Mucosa of stomach (tissue), 1 donor: ENCODE data around the gene SUGCT.

Source experiments
- H3K27me3 ChIP-seq: one replicate; pipeline ENCODE4 v1.7.0; 2013; ENCODE audit warnings: mild to moderate bottlenecking, low read length; ENCODE audit not compliant: control insufficient read depth, insufficient read depth
- H3K36me3 ChIP-seq: one replicate; pipeline ENCODE4 v1.7.0; 2013; ENCODE audit warnings: low read length; ENCODE audit not compliant: control insufficient read depth, insufficient read depth
- H3K4me1 ChIP-seq: one replicate; pipeline ENCODE4 v1.7.0; 2013; ENCODE audit warnings: mild to moderate bottlenecking, low read length; ENCODE audit not compliant: control insufficient read depth, insufficient read depth
- H3K4me3 ChIP-seq: one replicate; pipeline ENCODE4 v1.7.0; 2013; ENCODE audit warnings: low read length
- H3K9ac ChIP-seq: one replicate; pipeline ENCODE4 v1.7.0; 2013; ENCODE audit warnings: mild to moderate bottlenecking, low read length, moderate library complexity
- H3K9me3 ChIP-seq: one replicate; pipeline ENCODE4 v1.7.0; 2013; ENCODE audit warnings: mild to moderate bottlenecking, low read length, moderate library complexity; ENCODE audit not compliant: control insufficient read depth
- donor health status: Pancreatic carcinoma.

Gene SUGCT

DNA sequence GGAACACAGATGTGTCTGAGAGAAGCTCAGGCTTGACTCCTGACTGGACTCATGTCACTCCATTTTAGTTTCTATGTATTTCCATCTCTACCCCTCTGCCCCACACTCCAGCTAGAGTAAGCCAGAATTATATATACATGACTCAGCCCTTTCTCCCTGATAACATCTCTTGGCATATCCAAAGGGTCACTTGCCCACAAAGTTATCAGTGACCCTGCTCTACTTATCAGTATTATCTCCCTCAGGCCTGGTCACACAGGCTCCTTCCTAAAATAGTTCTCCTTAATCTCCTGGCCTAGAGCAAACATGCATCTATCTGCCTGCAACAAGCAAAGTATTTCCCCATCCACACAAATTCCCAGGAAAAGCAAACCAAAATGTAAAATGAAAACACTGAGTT, 598.3 kb downstream of the SUGCT start:
- Histone ChIP-seq H3K9me3 (no peaks in the 10 kb centered on the region), H3K9ac (no peak overlapping the region), H3K36me3 (no peaks in the 10 kb centered on the region), H3K4me1 (no peaks in the 10 kb centered on the region), H3K4me3 (no peak overlapping the region), H3K27me3 (no peaks in the 10 kb centered on the region)

DNA sequence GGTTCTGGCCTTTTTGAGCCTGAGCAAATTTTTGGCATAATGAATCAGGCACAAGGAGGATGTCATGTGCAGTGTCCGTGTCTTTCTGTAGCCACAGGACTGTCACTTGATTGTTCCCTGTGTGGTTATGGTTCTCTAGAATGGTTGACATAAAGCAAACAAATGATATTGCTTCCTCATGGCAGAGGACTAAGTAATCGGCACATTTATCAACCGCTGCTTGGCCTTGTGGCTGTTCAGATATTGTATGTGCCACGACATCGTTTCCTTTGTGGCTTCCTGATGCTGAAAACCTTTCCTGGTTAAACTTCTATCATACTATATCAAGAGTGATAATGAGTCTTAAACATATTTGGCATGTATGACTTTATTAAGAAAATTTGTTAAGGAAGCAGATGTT, 598.8 kb downstream of the SUGCT start:
- Histone ChIP-seq H3K9ac (no peak overlapping the region), H3K9me3 (no peaks in the 10 kb centered on the region), H3K4me1 (no peaks in the 10 kb centered on the region), H3K27me3 (no peaks in the 10 kb centered on the region), H3K36me3 (no peaks in the 10 kb centered on the region), H3K4me3 (no peak overlapping the region)

DNA sequence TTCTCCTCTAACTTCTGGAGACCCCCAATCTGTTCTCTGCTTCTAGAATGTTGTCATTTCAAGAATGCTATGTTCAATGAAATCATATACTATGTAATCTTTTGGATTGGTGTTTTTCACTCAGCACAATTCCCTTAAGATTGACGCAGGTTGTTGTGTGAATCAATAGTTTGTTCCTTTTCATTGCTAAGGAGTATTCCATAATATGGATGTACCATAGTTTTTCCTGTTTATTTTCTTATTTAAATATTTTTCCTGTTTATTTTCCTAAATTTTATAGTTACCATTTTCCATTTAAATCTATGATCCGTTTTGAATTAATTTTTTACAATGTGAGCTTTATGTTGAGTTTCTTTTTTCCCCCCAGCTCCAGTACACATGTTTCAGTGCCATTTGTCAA, 604.5 kb downstream of the SUGCT start:
- Histone ChIP-seq H3K4me3 (no peak overlapping the region), H3K4me1 (no peaks in the 10 kb centered on the region), H3K9me3 (no peaks in the 10 kb centered on the region), H3K27me3 (no peaks in the 10 kb centered on the region), H3K36me3 (no peaks in the 10 kb centered on the region), H3K9ac (no peak overlapping the region)

DNA sequence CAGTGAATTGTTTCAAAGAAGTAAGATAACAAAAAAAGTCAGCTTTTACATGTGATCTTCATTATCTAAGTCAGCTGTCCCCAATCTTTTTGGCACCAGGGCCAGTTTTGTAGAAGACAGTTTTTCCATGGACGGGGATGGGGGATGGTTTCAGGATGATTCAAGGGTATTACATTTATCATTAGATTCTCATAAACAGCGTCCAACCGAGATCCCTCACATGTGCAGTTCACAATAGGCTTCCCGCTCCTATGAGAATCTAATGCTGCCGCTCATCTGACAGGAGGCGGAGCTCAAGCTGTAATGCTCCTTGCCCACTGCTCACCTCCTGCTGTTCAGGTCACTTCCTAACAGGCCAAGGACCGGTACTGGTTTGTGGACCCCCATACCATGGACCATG, 607.5 kb downstream of the SUGCT start:
- H3K4me1 ChIP-seq: no peaks in the 10 kb centered on the region
- H3K9me3 ChIP-seq: no peaks in the 10 kb centered on the region
- H3K27me3 ChIP-seq: no peaks in the 10 kb centered on the region
- H3K36me3 ChIP-seq: no peaks in the 10 kb centered on the region
- no peak overlapping the region for H3K9ac ChIP-seq
- no peak overlapping the region for H3K4me3 ChIP-seq

DNA sequence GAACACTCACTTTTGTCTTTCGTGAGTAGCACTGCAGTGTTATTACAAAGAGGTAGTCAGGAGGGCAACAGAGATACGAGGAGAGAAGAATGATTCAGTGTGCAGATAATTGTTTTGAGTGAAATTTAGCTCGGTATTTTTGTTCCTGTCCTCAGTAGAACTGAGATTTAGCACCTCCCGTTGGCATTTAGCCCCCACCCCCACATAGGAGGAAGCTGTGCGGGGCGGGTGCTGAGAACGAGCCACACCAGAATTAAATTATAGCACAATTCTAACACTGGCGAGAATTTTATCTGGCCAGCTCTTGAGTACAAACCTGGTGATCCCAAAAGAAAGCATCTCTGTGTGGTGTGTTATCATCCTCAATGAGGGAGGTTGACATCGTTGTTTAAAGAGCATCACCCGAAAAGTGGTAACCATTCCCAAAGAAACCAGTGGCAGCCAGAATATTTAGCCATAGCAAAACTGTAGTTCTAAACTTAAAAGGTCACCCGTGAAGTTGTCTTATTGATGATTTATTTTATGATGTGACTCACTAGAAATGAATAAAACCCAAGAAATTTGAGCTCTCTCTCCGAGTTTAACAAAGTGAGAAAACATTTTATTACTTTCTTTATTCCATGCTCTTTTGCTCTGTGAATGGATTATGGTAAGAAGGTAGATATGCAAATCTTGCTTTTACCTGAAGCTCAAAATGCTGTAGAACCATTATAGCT, 612.2 kb downstream of the SUGCT start:
- Histone ChIP-seq H3K4me1 (no peaks in the 10 kb centered on the region), H3K4me3 (no peak overlapping the region), H3K9ac (no peak overlapping the region), H3K36me3 (no peaks in the 10 kb centered on the region), H3K9me3 (no peaks in the 10 kb centered on the region), H3K27me3 (no peaks in the 10 kb centered on the region)

DNA sequence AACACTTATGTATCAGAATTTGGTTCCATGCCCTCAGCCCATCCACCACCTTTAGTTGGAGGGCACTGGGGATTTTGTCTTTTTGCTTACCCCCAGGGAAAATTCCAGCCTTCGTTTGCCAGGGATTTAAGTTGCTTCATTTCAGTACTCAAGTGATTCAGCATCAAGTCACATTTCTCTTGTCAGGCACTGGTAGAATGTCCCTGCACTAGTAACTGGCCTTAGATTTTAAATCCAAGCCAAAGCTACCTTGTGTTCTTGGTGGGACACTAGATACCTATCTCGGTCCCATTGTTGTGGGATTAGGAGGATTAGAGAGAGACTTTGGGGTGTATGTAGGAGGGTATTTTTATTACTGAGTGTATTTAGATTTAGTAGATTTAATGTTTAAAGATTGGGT, 613.1 kb downstream of the SUGCT start:
- H3K9ac ChIP-seq: no peak overlapping the region
- no peaks in the 10 kb centered on the region for H3K36me3 ChIP-seq
- H3K9me3 ChIP-seq: no peaks in the 10 kb centered on the region
- H3K27me3 ChIP-seq: no peaks in the 10 kb centered on the region
- no peak overlapping the region for H3K4me3 ChIP-seq
- no peaks in the 10 kb centered on the region for H3K4me1 ChIP-seq

DNA sequence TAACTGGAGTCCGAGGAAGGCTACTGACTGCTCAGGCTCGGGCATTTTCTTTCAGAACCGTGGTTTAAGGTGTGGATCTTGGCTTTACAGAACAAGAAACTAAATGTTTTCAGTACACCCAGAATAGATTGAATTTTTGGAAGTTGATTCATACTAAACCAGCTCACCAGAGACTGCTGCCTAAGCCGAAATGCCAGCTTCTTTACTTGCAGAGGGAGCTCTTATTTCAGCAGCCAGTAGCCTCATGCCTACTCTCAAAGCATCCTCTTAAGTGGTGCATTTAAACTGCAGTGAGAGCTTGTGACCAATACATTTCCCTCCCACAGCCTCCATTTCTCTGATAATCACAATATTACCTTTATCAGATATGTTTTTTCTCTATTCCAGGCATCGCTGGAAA, 615.1 kb downstream of the SUGCT start:
- no peaks in the 10 kb centered on the region for H3K36me3 ChIP-seq
- no peak overlapping the region for H3K9ac ChIP-seq
- no peaks in the 10 kb centered on the region for H3K4me1 ChIP-seq
- no peaks in the 10 kb centered on the region for H3K9me3 ChIP-seq
- no peaks in the 10 kb centered on the region for H3K27me3 ChIP-seq
- H3K4me3 ChIP-seq: no peak overlapping the region

DNA sequence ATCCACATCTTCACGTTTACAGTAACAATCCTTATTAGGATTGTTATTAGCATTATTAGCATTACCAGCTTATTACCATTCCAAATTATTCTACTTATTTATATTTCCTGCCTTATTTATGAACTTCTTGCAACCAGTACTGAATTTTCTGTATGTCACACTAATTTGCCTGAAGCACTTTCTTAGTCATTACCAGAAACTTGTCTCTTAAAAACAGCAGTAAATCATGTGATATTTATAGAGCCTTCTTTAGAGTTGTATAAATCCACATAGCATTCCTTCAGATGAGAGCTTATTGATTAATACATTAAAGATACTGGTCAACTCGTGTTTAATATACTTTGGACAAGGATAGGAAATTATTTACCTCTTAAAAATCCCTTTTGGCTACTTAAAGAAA, 618.6 kb downstream of the SUGCT start:
- H3K27me3 ChIP-seq: no peaks in the 10 kb centered on the region
- no peak overlapping the region for H3K9ac ChIP-seq
- H3K4me3 ChIP-seq: no peak overlapping the region
- no peaks in the 10 kb centered on the region for H3K9me3 ChIP-seq
- no peaks in the 10 kb centered on the region for H3K36me3 ChIP-seq
- no peaks in the 10 kb centered on the region for H3K4me1 ChIP-seq

DNA sequence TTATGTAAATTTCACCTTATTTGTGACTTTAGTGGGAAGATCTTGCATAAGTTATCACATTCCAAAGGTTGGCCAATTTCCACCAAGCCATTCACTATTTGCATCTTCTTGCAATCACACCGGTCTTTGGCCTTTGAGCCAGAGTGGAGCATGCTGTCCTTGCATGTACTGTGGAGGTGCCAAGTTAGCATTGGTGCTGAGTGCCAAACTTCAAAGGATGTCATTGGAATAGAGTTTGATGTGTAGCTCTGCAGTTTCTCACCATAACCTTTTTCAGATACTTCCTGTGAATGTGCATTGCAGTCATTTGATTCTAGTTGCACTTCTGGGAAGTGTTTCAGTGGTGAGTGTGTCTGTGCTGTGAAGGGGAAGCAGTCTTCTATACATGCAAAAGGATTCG, 620.6 kb downstream of the SUGCT start:
- H3K9ac ChIP-seq: no peak overlapping the region
- no peaks in the 10 kb centered on the region for H3K9me3 ChIP-seq
- no peaks in the 10 kb centered on the region for H3K4me1 ChIP-seq
- H3K36me3 ChIP-seq: no peaks in the 10 kb centered on the region
- no peak overlapping the region for H3K4me3 ChIP-seq
- no peaks in the 10 kb centered on the region for H3K27me3 ChIP-seq

DNA sequence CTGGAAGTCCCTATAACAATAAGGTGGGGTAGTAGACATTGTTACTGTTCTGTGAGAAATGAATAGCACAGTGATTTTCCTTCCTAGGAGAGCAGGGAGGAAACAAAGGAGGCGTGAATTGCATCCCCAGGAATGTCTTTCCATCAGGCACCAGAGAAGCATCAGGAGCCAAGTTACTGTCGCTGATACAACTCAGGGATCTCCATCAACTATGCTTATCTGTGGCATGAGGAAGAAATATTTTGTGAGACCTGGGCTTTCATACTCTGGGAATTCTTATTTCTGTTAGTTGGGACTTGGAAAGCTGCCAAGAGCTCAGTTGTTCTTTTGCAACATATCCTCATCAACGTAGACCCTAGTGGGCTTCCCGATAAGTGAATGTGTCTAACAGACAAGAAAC, 622.3 kb downstream of the SUGCT start:
- H3K9ac ChIP-seq: no peak overlapping the region
- H3K27me3 ChIP-seq: no peaks in the 10 kb centered on the region
- H3K9me3 ChIP-seq: no peaks in the 10 kb centered on the region
- no peaks in the 10 kb centered on the region for H3K36me3 ChIP-seq
- no peak overlapping the region for H3K4me3 ChIP-seq
- no peaks in the 10 kb centered on the region for H3K4me1 ChIP-seq

DNA sequence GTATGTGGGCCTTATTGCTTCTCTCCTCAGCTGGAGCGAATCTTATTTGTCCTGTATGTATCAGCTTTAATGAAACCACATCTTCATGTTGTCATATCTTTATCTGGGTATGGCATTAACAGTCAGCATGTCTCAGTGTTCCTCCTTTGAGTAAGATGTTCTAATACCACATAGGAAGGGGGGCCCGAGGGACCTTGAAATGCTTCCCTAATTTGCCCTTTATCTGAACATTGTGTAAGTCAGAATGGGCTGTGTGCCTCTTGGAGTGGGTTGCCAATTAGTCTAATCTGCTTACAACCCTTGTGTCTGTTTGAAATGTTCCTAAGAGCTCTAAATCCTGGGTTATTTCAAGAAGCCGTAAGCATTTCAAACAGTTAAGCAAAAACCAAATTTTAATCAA, 623.8 kb downstream of the SUGCT start:
- no peak overlapping the region for H3K4me3 ChIP-seq
- H3K9ac ChIP-seq: no peak overlapping the region
- no peaks in the 10 kb centered on the region for H3K4me1 ChIP-seq
- H3K27me3 ChIP-seq: no peaks in the 10 kb centered on the region
- H3K36me3 ChIP-seq: no peaks in the 10 kb centered on the region
- no peaks in the 10 kb centered on the region for H3K9me3 ChIP-seq

DNA sequence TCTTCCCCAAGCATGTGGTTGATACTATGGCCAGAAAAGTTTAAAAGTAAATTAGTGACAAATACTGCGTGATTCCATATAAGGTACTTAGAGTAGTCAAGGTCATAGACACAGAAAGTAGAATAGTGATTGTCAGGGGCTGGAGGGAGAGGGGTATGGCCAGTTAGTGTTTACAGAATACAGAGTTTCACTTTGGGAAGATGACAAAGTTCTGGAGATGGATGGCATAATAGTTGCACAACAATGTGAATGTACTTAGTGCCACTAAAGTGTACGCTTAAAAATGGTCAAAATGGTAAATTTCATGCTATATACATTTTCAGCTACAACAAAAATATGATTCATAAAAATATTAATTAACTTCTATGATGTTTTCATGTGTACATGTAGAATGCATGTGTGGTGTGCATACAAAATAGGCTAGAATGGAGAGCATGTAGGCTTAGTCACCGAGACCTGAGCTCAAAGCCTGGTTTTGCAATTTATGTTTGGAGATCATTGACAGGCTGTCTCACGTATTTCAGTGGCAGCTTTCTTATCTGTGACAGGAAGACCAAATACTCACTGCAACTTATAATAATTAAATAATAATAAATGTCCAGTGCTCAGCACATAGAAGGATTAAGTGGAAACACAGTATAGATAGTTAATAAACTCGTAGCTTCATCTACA, 625.6 kb downstream of the SUGCT start:
- no peaks in the 10 kb centered on the region for H3K27me3 ChIP-seq
- no peaks in the 10 kb centered on the region for H3K4me1 ChIP-seq
- H3K4me3 ChIP-seq: no peak overlapping the region
- H3K9me3 ChIP-seq: no peaks in the 10 kb centered on the region
- no peaks in the 10 kb centered on the region for H3K36me3 ChIP-seq
- no peak overlapping the region for H3K9ac ChIP-seq
